GM12891 (cell line): ENCODE measurements around the gene SLC4A4.
"Not testable (repeated sequence)": the region's sequence is repeated elsewhere in the genome, so short reads cannot be mapped to it uniquely, and the experiment has no call there.

Experiments
- PAX5 ChIP-seq: IDR thresholded peaks from 2 replicates; pipeline ENCODE4 v1.6.1; 2011; ENCODE audit warnings: low read length, moderate library complexity, mild to moderate bottlenecking; ENCODE audit not compliant: insufficient read depth, severe bottlenecking
- POLR2A ChIP-seq: IDR thresholded peaks from 2 replicates; pipeline ENCODE4 v1.6.1; 2011; ENCODE audit warnings: low read depth, low read length, control low read depth
- POLR2AphosphoS5 ChIP-seq: IDR thresholded peaks from 2 replicates; pipeline ENCODE4 v1.6.1; 2011; ENCODE audit warnings: low read depth, low read length, control low read depth
- POU2F2 ChIP-seq: IDR thresholded peaks from 2 replicates; pipeline ENCODE4 v1.6.1; 2011; ENCODE audit warnings: low read depth, mild to moderate bottlenecking, control low read depth, low read length, moderate library complexity

GRCh38 chr4:71408961-71409360 is 70.1 kb downstream of the SLC4A4 start:
- TF ChIP-seq POLR2AphosphoS5, POLR2A, PAX5, POU2F2: not testable (repeated sequence)
